Tongue (tissue), 2 donors: ENCODE results near the gene COMTD1. TPM values are rescaled to one million over a fixed set of nuclear protein-coding genes. Genes with fewer than 3 reads are reported as not detected.
A peak's percentile ranks its signal among the peaks of the same experiment; 100 is the strongest.

Source experiments
- DNase-seq: peaks from one replicate; pipeline ENCODE4 v3.0.0-alpha.2; 2015
- total RNA-seq: library from RNA; depleted of rRNA; stranded (reverse); fragments of >200 nt; gene quantifications from one replicate; pipeline ENCODE4 v1.2.3, GENCODE V29; 2014

COMTD1 gene
- total RNA-seq, 1 donor from 2014 or later = 14.3 TPM

GRCh38 chr10:75245354-75246250 is 9.8 kb upstream of the COMTD1 start:
- DNase-seq = no peak

GRCh38 chr10:75244487-75245353 is 9.0 kb upstream of the COMTD1 start:
- DNase-seq = no peak

- DNase-seq = no peak
Measured at GRCh38 chr10:75243426-75243825, 7.7 kb upstream of the COMTD1 start.

- no peak for DNase-seq
Measured at GRCh38 chr10:75240329-75241076, 4.7 kb upstream of the COMTD1 start.

GRCh38 chr10:75239096-75239790 is 3.5 kb upstream of the COMTD1 start:
- no peak for DNase-seq

- no peak for DNase-seq
Measured at GRCh38 chr10:75238182-75239095, 2.7 kb upstream of the COMTD1 start.

- DNase-seq = no peak
Measured at GRCh38 chr10:75236178-75236825, 545 bp upstream of the COMTD1 start.

GRCh38 chr10:75234683-75235374 is 928 bp downstream of the COMTD1 start:
- DNase-seq = no peak

- DNase-seq = peak; percentile 86
Measured at GRCh38 chr10:75234017-75234682, 1.6 kb downstream of the COMTD1 start.

- DNase-seq = no peak
Measured at GRCh38 chr10:75233444-75234016, 2.2 kb downstream of the COMTD1 start.

GRCh38 chr10:75231672-75232581 is 3.8 kb downstream of the COMTD1 start:
- DNase-seq = no peak

- peak; percentile 93 for DNase-seq
Measured at GRCh38 chr10:75230600-75231038, 5.1 kb downstream of the COMTD1 start.

- DNase-seq = no peak
Measured at GRCh38 chr10:75229971-75230370, 5.8 kb downstream of the COMTD1 start.

- no peak for DNase-seq
Measured at GRCh38 chr10:75228834-75229233, 6.9 kb downstream of the COMTD1 start.

- no peak for DNase-seq
Measured at GRCh38 chr10:75228278-75228677, 7.5 kb downstream of the COMTD1 start.

- no peak for DNase-seq
Measured at GRCh38 chr10:75226656-75227055, 9.1 kb downstream of the COMTD1 start.

GRCh38 chr10:75226095-75226494 is 9.7 kb downstream of the COMTD1 start:
- DNase-seq = no peak
